Suprapubic skin (tissue), 4 donors: ENCODE results near the gene MUC22. TPM values are rescaled to one million over a fixed set of nuclear protein-coding genes. Genes with fewer than 3 reads are reported as not detected.
"Not testable (repeated sequence)": the region's sequence is repeated elsewhere in the genome, so short reads cannot be mapped to it uniquely, and the experiment has no call there.

Experiments used
- DNase-seq, 2 donors: peaks; one replicate each; pipeline ENCODE4 v3.0.0-alpha.2; 2019; ENCODE audit warnings: low spot score in 2 of 2
- H3K27ac ChIP-seq: fragments of 200-600 bp; sonication (generic); one replicate; pipeline ENCODE4 v1.5.1; 2019
- H3K27me3 ChIP-seq: fragments of 200-600 bp; sonication (generic); one replicate; pipeline ENCODE4 v1.5.1; 2019
- H3K36me3 ChIP-seq: fragments of 200-600 bp; sonication (generic); one replicate; pipeline ENCODE4 v1.5.1; 2019
- H3K4me1 ChIP-seq: fragments of 200-600 bp; sonication (generic); one replicate; pipeline ENCODE4 v1.5.1; 2019
- H3K4me3 ChIP-seq: fragments of 200-600 bp; sonication (generic); one replicate; pipeline ENCODE4 v1.5.1; 2019; ENCODE audit warnings: mild to moderate bottlenecking
- H3K9me3 ChIP-seq: fragments of 200-600 bp; sonication (generic); one replicate; pipeline ENCODE4 v1.5.1; 2019
- CTCF ChIP-seq, 2 donors: fragments of 200-600 bp in 1 of 2; fragments of 450-650 bp in 1 of 2; sonication (generic) in 1 of 2; IDR thresholded peaks; one replicate each; pipeline ENCODE4 v1.5.1; 2016 to 2019; ENCODE audit warnings: antibody characterized with exemption in 2 of 2, mild to moderate bottlenecking in 1 of 2, moderate library complexity in 1 of 2
- EP300 ChIP-seq: sonication (generic); formaldehyde crosslinking; IDR thresholded peaks from one replicate; pipeline ENCODE4 v1.6.1; 2017; ENCODE audit warnings: antibody characterized with exemption
- POLR2A ChIP-seq, 2 donors: fragments of 450-650 bp; IDR thresholded peaks; one replicate each; pipeline ENCODE4 v1.6.1; 2017; ENCODE audit warnings: antibody characterized with exemption in 2 of 2, mild to moderate bottlenecking in 2 of 2, moderate library complexity in 2 of 2
- POLR2AphosphoS5 ChIP-seq, 3 donors: sonication (generic); formaldehyde crosslinking; IDR thresholded peaks; one replicate each; pipeline ENCODE4 v1.6.1; 2017; ENCODE audit warnings: antibody characterized with exemption in 3 of 3
- WGBS: methylation state at CpG from one replicate; pipeline ENCODE4 v1.1.5; 2018; 5-methylcytosine and 5-hydroxymethylcytosine counted together
- total RNA-seq, 4 donors: library from RNA; depleted of rRNA; stranded (reverse); fragments of >200 nt; gene quantifications; one replicate each; pipeline ENCODE4 v1.1.0, GENCODE V29; 2016

MUC22 gene
- total RNA-seq, 4 donors from 2014 or later: 0.18 TPM; not detected in 3

GRCh38 chr6:31042806-31043205 lies 32.5 kb downstream of the MUC22 start:
- Histone ChIP-seq H3K4me3 (no peak overlapping the region), H3K27me3 (peaks cover 8% of the 10 kb centered on the region), H3K27ac (no peak overlapping the region), H3K9me3 (no peaks in the 10 kb centered on the region), H3K4me1 (peaks cover 3% of the 10 kb centered on the region), H3K36me3 (no peaks in the 10 kb centered on the region)
- TF ChIP-seq EP300: no peak
- TF ChIP-seq CTCF (IDR thresholded peaks at IDR 0.05): peak in 1 of 2 donors; percentile 12
- no peak for DNase-seq
- WGBS: 42% methylated on average over 4 of the region's 4 CpGs

GRCh38 chr6:31048099-31048498 lies 37.8 kb downstream of the MUC22 start:
- 84% methylated on average over 4 of the region's 4 CpGs for WGBS
- no peaks in the 10 kb centered on the region for H3K9me3 ChIP-seq
- no peaks in the 10 kb centered on the region for H3K36me3 ChIP-seq
- peaks cover 3% of the 10 kb centered on the region for H3K4me1 ChIP-seq
- DNase-seq: no peak
- no peak overlapping the region for H3K4me3 ChIP-seq
- peaks cover 21% of the 10 kb centered on the region for H3K27me3 ChIP-seq
- no peak overlapping the region for H3K27ac ChIP-seq
- TF ChIP-seq EP300 (no peak), POLR2A (IDR thresholded peaks at IDR 0.05) (no peak), CTCF (IDR thresholded peaks at IDR 0.05) (no peak), POLR2AphosphoS5 (IDR thresholded peaks at IDR 0.05) (no peak)

GRCh38 chr6:31049518-31049917 lies 39.2 kb downstream of the MUC22 start:
- no peak overlapping the region for H3K27ac ChIP-seq
- H3K36me3 ChIP-seq: no peaks in the 10 kb centered on the region
- H3K4me3 ChIP-seq: no peak overlapping the region
- no peak for DNase-seq
- H3K27me3 ChIP-seq: peaks cover 21% of the 10 kb centered on the region
- no peak for TF ChIP-seq EP300
- no peak for TF ChIP-seq CTCF (IDR thresholded peaks at IDR 0.05)
- TF ChIP-seq POLR2A (IDR thresholded peaks at IDR 0.05): no peak
- no peak for TF ChIP-seq POLR2AphosphoS5 (IDR thresholded peaks at IDR 0.05)
- 94% methylated on average over 6 of the region's 6 CpGs for WGBS
- H3K4me1 ChIP-seq: no peaks in the 10 kb centered on the region
- H3K9me3 ChIP-seq: no peaks in the 10 kb centered on the region

- not testable (repeated sequence) for H3K36me3 ChIP-seq, H3K27me3 ChIP-seq, H3K27ac ChIP-seq, H3K4me1 ChIP-seq, H3K9me3 ChIP-seq, DNase-seq, H3K4me3 ChIP-seq
- WGBS: 87% methylated on average over 4 of the region's 4 CpGs
These were observed 42.9 kb downstream of the MUC22 start for GRCh38 chr6:31053187-31053586.

GRCh38 chr6:31053873-31054272 lies 43.6 kb downstream of the MUC22 start:
- Histone ChIP-seq H3K4me3 (no peak overlapping the region), H3K4me1 (no peaks in the 10 kb centered on the region), H3K9me3 (no peaks in the 10 kb centered on the region), H3K36me3 (no peaks in the 10 kb centered on the region), H3K27me3 (peaks cover 5% of the 10 kb centered on the region), H3K27ac (no peak overlapping the region)
- no peak for TF ChIP-seq CTCF (IDR thresholded peaks at IDR 0.05)
- no peak for TF ChIP-seq POLR2AphosphoS5 (IDR thresholded peaks at IDR 0.05)
- TF ChIP-seq EP300: no peak
- TF ChIP-seq POLR2A (IDR thresholded peaks at IDR 0.05): no peak
- DNase-seq: no peak
- WGBS: 40% methylated on average over 5 of the region's 8 CpGs

- Histone ChIP-seq H3K4me3 (no peak overlapping the region), H3K4me1 (no peaks in the 10 kb centered on the region), H3K36me3 (no peaks in the 10 kb centered on the region), H3K27me3 (no peaks in the 10 kb centered on the region), H3K9me3 (no peaks in the 10 kb centered on the region), H3K27ac (no peak overlapping the region)
- TF ChIP-seq POLR2AphosphoS5 (IDR thresholded peaks at IDR 0.05): no peak
- 69% methylated on average over 4 of the region's 4 CpGs for WGBS
- DNase-seq: no peak
These were observed 45.2 kb downstream of the MUC22 start for GRCh38 chr6:31055441-31055840.
